ENCODE measurements around the gene CST9L. TPM values are rescaled to one million over a fixed set of nuclear protein-coding genes. Genes with fewer than 3 reads are reported as not detected.

The CST9L gene
- total RNA-seq, 4 donors from 2014 or later, result not detected

DNA sequence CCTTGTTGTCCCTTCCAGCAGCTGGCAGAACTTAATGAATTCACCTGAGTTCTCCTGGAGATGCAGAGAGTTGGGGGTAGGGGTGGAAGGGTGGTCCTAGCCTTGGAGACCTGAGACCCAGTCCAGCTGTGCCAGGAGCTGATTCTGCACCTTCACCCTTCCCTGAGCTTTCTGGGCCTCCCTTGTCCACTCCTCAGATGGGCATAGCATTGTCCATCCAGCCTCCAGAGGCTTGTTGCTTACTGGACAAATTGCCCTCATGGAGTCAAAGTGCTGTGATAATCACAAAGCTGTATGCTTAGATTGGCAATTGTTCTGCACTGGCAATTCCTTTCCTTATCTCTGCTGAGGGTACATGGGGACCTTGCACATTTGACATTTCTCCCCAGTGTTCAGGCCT is 16.5 kb downstream of the CST9L start:
- TF ChIP-seq, protein P1, sequence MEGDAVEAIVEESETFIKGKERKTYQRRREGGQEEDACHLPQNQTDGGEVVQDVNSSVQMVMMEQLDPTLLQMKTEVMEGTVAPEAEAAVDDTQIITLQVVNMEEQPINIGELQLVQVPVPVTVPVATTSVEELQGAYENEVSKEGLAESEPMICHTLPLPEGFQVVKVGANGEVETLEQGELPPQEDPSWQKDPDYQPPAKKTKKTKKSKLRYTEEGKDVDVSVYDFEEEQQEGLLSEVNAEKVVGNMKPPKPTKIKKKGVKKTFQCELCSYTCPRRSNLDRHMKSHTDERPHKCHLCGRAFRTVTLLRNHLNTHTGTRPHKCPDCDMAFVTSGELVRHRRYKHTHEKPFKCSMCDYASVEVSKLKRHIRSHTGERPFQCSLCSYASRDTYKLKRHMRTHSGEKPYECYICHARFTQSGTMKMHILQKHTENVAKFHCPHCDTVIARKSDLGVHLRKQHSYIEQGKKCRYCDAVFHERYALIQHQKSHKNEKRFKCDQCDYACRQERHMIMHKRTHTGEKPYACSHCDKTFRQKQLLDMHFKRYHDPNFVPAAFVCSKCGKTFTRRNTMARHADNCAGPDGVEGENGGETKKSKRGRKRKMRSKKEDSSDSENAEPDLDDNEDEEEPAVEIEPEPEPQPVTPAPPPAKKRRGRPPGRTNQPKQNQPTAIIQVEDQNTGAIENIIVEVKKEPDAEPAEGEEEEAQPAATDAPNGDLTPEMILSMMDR (IDR thresholded peaks at IDR 0.05; ENCODE audit: low read depth), result no peak

DNA sequence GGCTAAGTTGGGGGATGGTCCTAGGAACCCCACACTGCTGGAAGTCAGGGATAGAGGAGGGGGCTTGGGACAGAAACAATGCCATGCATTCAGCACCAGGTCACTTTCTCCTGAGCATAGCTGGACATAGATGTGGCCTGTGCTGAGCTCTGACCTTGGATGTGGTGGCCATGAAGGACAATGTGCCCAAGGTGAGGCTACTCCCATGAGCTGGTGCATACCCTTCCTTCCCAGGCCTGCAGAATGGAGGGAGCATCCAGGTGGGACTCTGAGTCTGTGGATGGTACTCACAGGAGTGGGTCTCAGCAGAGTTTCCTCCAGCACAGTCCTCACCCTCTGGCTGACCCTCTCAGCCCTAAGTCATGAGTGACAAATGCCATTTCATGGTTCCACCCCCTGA is 16.9 kb downstream of the CST9L start:
- TF ChIP-seq, protein P1 (IDR thresholded peaks at IDR 0.05; ENCODE audit: low read depth), result no peak

DNA sequence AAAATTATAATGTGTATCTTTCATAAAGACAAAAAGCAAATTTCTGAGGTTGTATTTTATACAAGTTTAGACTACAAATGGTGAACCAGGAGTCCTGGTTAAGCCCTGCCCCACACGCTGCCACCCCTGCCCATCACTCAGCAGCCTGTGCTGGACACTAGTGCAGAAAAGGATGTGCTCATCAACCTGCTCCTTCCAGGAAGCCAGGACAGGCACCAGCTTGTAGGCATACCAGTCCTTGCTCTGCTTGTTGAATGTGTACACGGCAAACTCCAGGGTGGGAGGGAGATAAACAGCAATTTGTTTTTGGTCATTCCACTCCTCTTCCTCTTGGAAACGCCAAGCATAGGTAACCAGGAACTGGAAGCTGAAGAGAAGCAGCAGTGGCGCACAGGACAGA is 18.1 kb downstream of the CST9L start:
- TF ChIP-seq, protein P1 (IDR thresholded peaks at IDR 0.05; ENCODE audit: low read depth), result no peak

DNA sequence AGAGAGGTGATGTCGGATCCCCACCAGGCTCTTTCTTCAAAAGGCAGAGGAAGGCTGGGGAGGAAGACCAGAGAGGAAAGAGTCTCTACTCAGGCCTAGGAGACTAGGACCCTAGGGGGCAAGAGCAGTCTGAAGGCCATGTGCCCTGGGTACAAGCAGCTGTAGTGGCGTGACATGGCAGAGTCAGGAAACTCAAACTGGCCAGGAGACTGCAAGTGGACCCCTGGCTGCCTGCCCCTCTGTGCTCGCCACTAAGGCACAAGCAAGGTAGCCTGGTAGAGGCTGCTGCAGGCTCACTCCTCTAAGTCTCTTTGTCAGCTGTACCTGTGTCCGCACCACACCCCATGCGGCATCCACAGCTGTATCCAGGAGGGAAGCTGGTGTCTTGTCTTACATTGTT is 19.9 kb downstream of the CST9L start:
- TF ChIP-seq, protein P1 (IDR thresholded peaks at IDR 0.05; ENCODE audit: low read depth), result no peak

DNA sequence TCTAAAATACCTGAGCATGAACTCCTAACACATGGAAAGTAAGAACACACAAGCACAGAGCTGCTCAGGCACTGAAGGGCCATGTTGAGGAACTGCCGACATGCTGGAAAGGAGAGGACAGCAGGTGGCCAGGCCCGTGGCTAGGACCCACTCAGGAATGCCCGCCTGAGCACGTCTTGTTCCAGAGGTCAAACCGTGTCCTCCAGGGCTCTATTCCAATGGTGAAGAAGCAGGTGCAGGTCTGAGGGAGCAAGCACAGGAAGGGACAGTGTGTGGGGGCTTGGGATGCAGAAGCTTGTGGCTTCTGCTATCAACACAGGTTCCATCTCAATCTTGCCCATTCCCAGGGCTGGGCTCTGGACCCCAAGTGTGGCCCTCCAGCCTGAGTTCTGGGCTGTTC is 20.7 kb downstream of the CST9L start:
- TF ChIP-seq, protein P1 (IDR thresholded peaks at IDR 0.05; ENCODE audit: low read depth), result no peak

DNA sequence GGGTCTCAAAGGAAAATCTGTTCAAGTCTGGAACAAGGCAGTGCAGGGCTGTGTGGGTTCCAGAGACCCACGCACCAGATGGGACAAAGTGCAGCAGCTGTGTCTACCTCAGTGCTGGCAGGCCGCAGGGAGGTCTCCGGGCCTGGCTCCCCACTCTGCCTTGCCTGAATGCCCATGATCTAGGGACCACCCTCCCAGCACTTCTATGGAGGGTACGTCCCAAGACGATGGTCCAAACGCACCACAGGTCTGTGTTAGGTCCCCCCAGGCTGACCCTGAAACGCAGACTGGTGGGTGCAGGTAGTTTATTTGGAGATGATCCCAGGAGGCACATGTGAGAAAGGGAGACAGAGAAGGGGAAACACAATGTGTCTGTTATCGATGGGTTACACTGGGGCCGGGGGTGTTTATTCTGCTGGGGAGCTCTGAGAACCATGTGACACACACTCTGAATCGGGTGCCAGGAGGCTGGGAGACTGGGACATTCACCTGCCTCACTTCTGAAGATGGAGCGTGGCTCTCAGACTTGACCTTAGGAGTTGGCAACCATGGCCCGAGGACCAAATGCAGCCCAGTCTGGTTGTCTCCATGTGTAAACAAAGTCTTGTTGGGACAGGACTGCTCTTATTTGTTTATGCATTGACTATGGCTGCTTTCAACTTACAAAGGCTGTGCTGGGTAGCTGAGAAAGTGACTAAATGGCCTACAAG is 21.7 kb downstream of the CST9L start:
- TF ChIP-seq, protein P1 (IDR thresholded peaks at IDR 0.05; ENCODE audit: low read depth), result no peak

DNA sequence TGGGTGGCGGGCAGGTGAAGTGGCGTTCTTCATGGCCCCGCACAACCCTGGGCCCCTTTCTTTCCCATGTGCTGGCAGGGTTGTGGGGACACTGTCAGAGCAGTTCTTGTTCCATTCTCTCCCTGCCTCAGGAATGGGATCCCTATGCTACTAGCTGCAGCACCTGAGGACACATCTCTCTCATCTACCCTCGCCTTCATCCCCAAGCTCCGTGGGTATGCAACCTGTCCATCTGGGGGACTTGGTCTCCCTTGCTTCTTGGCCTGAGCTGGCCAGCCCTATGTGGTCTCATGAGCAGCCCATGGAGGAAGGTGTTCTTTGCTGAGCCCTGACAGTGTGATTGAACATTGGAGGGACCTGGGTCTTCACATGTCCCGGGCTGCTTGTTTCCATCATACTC is 24.2 kb downstream of the CST9L start:
- TF ChIP-seq, protein P1 (IDR thresholded peaks at IDR 0.05; ENCODE audit: low read depth), result no peak

All from subcutaneous adipose tissue (tissue), 4 donors.